H1 (cell line): ENCODE results near the gene CELA1. TPM values are rescaled to one million over a fixed set of nuclear protein-coding genes. Genes with fewer than 3 reads are reported as not detected.

Source experiments
- ASH2L ChIP-seq: fragments of 200-600, 300-600 bp; sonication (generic); IDR thresholded peaks from one replicate; pipeline ENCODE4 v1.7.1; 2017; ENCODE audit warnings: low read length
- KDM1A ChIP-seq: fragments of 200-600, 300-600 bp; sonication (generic); IDR thresholded peaks from 2 replicates; pipeline ENCODE4 v1.7.1; 2016; ENCODE audit warnings: mild to moderate bottlenecking, low read length, borderline replicate concordance
- RXRA ChIP-seq: IDR thresholded peaks from 2 replicates; pipeline ENCODE4 v1.6.1; 2011; ENCODE audit warnings: low read depth, mild to moderate bottlenecking, low read length, moderate library complexity; ENCODE audit not compliant: insufficient read depth
- SAP30 ChIP-seq: fragments of 300-600 bp; sonication (generic); IDR thresholded peaks from 2 replicates; pipeline ENCODE4 v1.7.1; 2012; ENCODE audit warnings: low read length, moderate library complexity, mild to moderate bottlenecking, inconsistent platforms; ENCODE audit not compliant: insufficient read depth, insufficient replicate concordance
- ZNF274 ChIP-seq: IDR thresholded peaks from 2 replicates; pipeline ENCODE4 v1.7.0; 2012; ENCODE audit warnings: low read length, borderline replicate concordance; ENCODE audit errors: extremely low read depth
- polyA plus RNA-seq, 7 experiments: library from polyadenylated mRNA; depleted of rRNA in 3 of 7; stranded (reverse) in 5 of 7; unstranded in 2 of 7; fragments of >200 nt in 5 of 7; fragments of 200-250 nt in 2 of 7; gene quantifications; 1 replicate in 5 of 7; 2 replicates in 1 of 7; 4 replicates in 1 of 7; pipeline versions ENCODE4 v1.2.1 to v1.2.3, GENCODE V29; 2011 to 2013; ENCODE audit warnings: missing spikeins in 2 of 7, mixed read lengths in 2 of 7
- total RNA-seq: library from RNA; stranded (reverse); fragmentation: NEBNext Ultra II Directional; extraction: Animal tissue kit (Norgen Biotek cat#: 25700); gene quantifications from 2 replicates; pipeline ENCODE4 v1.2.1, GENCODE V29; 2021
- TF ChIP-seq, protein P1 (sequence below): IDR thresholded peaks from 2 replicates; pipeline ENCODE4 v1.6.1; 2012; ENCODE audit warnings: low read length, inconsistent platforms

The CELA1 gene
- total and polyA plus RNA-seq, 2 of the 8 experiments (the other 6 are each of a cell fraction or from before 2014, with no cell fraction given), result 0.09 TPM; not detected in 1

DNA sequence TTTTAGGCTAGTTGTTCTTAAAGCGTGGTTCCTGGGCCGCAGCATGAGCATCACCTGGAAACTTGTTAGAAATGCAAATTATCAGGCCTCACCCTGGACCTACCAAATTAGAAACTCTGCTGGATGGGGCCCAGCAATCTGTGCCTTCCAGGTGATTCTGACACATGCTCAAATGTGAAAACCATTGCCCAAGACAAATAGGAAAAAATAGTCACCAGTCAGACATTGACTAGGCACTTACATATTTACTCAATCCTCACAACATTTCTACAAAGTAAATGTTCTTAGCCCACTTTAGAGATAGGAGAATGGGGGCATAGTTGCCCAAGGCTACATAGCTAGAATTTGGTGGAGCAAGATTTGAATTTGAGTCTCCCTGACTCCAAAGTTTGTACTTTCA, 3.3 kb downstream of the CELA1 start (continued):
- TF ChIP-seq, protein P1, sequence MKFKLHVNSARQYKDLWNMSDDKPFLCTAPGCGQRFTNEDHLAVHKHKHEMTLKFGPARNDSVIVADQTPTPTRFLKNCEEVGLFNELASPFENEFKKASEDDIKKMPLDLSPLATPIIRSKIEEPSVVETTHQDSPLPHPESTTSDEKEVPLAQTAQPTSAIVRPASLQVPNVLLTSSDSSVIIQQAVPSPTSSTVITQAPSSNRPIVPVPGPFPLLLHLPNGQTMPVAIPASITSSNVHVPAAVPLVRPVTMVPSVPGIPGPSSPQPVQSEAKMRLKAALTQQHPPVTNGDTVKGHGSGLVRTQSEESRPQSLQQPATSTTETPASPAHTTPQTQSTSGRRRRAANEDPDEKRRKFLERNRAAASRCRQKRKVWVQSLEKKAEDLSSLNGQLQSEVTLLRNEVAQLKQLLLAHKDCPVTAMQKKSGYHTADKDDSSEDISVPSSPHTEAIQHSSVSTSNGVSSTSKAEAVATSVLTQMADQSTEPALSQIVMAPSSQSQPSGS, result no peak
- TF ChIP-seq SAP30 (no peak), ASH2L (no peak), KDM1A (no peak), RXRA (no peak), ZNF274 (no peak)
